Uterus (tissue), 4 donors: ENCODE data around the gene SIMC1. TPM values are rescaled to one million over a fixed set of nuclear protein-coding genes. Genes with fewer than 3 reads are reported as not detected.

ENCODE experiments used
- DNase-seq, 2 donors: peaks; one replicate each; pipeline ENCODE4 v3.0.0-alpha.2; 2019 to 2020
- H3K27ac ChIP-seq, 2 donors: fragments of 200-600 bp; sonication (generic); 1 replicate in 1 of 2; 2 replicates in 1 of 2; pipeline ENCODE4 v1.5.1; 2016 to 2018
- H3K27me3 ChIP-seq, 2 donors: fragments of 200-600 bp; sonication (generic); one replicate each; pipeline ENCODE4 v1.5.1; 2018 to 2019; ENCODE audit warnings: control low read depth in 1 of 2
- H3K36me3 ChIP-seq, 2 donors: fragments of 200-600 bp; sonication (generic); one replicate each; pipeline ENCODE4 v1.5.1; 2019; ENCODE audit warnings: control low read depth in 1 of 2
- H3K4me1 ChIP-seq, 2 donors: fragments of 200-600 bp; sonication (generic); one replicate each; pipeline ENCODE4 v1.5.1; 2018 to 2019; ENCODE audit warnings: control low read depth in 1 of 2
- H3K4me3 ChIP-seq, 2 donors: fragments of 200-600 bp; sonication (generic); 1 replicate in 1 of 2; 2 replicates in 1 of 2; pipeline ENCODE4 v1.5.1; 2018 to 2019; ENCODE audit warnings: mild to moderate bottlenecking in 1 of 2
- H3K9me3 ChIP-seq, 2 donors: fragments of 200-600 bp; sonication (generic); one replicate each; pipeline ENCODE4 v1.5.1; 2019; ENCODE audit warnings: control low read depth in 1 of 2
- POLR2A ChIP-seq, 2 donors: fragments of 450-650 bp; IDR thresholded peaks; one replicate each; pipeline ENCODE4 v1.6.1; 2016; ENCODE audit warnings: antibody characterized with exemption in 2 of 2, mild to moderate bottlenecking in 1 of 2, moderate library complexity in 1 of 2
- intact Hi-C: fragments of 100-400 bp; cut with DNase I; formaldehyde crosslinking; loops from one replicate; pipeline ENCODE4 v1.15.1; 2023; ENCODE audit warnings: low total_unique reads
- total RNA-seq, 4 donors: library from RNA; depleted of rRNA in 3 of 4; stranded (reverse); fragments of >200 nt in 3 of 4; gene quantifications; one replicate each; pipeline versions ENCODE4 v1.1.0 to v1.2.4, GENCODE V29; 2014 to 2023
- TF ChIP-seq, protein P1 (sequence below), 4 experiments: fragments of 200-600 bp in 2 of 4; fragments of 450-650 bp in 2 of 4; sonication (generic) in 2 of 4; IDR thresholded peaks; one replicate each; pipeline ENCODE4 v1.5.1; 2016 to 2019; ENCODE audit warnings: antibody characterized with exemption in 4 of 4, mild to moderate bottlenecking in 2 of 4, moderate library complexity in 1 of 4
- donor health status: DM: yes; HTN: yes; CAD: no.

Gene SIMC1
- total RNA-seq, 4 donors from 2014 or later = 1.5 to 43.0 (median 14.9) TPM

DNA sequence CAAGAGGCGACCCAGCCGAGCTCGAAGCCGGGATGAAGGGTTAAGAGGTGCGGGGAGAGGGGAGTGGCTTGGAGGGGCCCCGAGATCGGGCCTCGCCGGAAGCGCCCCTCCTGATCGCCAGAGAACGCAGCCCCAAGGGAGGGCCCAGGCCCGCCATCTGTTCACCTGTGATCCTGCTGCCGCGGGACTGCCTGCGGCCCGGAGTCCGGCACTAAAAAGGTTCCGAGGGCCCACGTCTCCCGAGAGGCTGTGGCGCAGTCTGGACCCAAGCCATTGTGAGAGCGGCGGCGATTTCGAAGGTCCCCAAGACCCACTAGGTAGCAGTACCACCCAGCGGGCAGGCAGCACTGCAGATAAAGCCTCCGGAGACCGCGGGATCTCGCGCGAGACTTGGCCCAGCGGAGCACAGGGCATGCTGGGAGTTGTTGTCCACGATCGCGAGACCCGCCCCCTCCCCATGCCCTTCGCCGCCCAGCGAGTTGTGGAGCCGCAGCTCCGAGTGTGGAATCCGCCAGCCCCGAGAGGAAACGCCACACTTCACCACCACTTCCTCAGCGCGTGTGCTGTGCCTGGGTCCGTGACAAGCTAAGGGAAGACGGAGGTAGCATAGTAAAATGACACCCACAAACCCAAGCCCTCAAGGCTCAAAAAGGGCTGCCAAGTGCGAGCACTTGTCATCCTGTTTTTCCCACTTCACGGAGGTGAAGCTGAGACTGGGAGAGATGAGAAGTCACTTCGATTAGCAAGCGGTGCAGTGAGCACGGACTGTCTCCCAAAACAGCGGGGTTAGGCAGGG is 123.4 kb downstream of the SIMC1 start, which contains the start of gene KIAA1191:
Gene KIAA1191, minus strand, starts transcription at position 328 of the 796 bp plus-strand sequence. CDS start 2,256 bp downstream, outside the sequence.
- peak within 1 kb of the TSS; percentile 76 to 99 for H3K4me3 ChIP-seq
- H3K27me3 ChIP-seq = no peaks in the 10 kb centered on the region
- DNase-seq = peak; percentile 91 to 94
- H3K4me1 ChIP-seq = peaks cover 0 to 4% of the 10 kb centered on the region in 2 donors
- H3K36me3 ChIP-seq = no peaks in the 10 kb centered on the region
- TF ChIP-seq POLR2A (IDR thresholded peaks at IDR 0.05) = peak; percentile 83 to 86
- TF ChIP-seq, protein P1, sequence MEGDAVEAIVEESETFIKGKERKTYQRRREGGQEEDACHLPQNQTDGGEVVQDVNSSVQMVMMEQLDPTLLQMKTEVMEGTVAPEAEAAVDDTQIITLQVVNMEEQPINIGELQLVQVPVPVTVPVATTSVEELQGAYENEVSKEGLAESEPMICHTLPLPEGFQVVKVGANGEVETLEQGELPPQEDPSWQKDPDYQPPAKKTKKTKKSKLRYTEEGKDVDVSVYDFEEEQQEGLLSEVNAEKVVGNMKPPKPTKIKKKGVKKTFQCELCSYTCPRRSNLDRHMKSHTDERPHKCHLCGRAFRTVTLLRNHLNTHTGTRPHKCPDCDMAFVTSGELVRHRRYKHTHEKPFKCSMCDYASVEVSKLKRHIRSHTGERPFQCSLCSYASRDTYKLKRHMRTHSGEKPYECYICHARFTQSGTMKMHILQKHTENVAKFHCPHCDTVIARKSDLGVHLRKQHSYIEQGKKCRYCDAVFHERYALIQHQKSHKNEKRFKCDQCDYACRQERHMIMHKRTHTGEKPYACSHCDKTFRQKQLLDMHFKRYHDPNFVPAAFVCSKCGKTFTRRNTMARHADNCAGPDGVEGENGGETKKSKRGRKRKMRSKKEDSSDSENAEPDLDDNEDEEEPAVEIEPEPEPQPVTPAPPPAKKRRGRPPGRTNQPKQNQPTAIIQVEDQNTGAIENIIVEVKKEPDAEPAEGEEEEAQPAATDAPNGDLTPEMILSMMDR (IDR thresholded peaks at IDR 0.05) = peak in 3 of 4 experiments; percentile 30 to 46 (median 31)
- peak within 1 kb of the TSS; percentile 70 to 83 for H3K27ac ChIP-seq
- intact Hi-C loops = no loop called here
- no peaks in the 10 kb centered on the region for H3K9me3 ChIP-seq

DNA sequence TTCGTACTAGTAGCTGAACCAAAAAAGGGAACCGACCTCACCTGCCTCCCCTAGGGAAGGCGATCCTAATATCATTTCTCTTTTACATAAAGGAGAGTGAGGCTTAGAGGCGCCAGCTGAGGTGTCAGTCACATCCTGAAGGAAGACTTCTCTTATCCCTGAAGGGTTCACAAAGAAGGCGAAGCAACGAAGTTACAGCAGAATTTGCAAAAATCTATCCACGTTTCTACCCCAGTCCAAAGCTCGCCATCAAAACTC is 123.9 kb downstream of the SIMC1 start:
- H3K27ac ChIP-seq = peak overlapping the region; percentile 70 to 83

DNA sequence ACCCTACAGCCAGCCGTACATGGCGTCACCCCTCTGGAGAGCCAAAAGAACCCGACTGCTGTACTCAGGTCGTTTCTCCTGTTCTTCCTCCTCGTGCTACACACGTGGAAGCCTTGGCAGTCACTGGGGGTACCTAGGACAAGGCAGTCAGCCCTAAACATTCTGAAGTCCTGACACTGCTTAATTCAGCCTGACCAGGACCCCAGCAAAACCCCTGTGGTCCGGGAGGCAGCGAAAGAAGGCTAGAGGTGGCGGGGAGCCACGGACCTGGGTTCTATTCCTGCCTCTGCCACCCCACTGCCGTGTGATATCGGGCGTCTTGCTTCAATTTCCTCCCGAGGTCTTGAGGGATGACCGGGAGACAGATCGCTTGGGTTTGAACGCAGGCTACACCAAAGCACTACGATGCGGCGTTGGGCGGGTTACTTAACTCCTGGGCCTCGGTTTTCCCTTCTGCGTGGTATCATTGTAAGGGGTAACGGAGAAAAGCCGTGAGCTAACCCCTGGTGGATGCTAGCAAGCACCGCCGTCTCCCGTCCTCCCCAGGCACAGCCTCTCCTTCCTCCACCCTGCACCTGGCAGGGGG is 126.6 kb downstream of the SIMC1 start:
- H3K4me3 ChIP-seq = peak overlapping the region; percentile 34 to 70
- H3K36me3 ChIP-seq = no peaks in the 10 kb centered on the region
- no peak for TF ChIP-seq POLR2A (IDR thresholded peaks at IDR 0.05)
- TF ChIP-seq, protein P1 (IDR thresholded peaks at IDR 0.05) = no peak
- no peaks in the 10 kb centered on the region for H3K27me3 ChIP-seq
- peaks cover 0 to under 1% of the 10 kb centered on the region in 2 donors for H3K4me1 ChIP-seq
- no peaks in the 10 kb centered on the region for H3K9me3 ChIP-seq
- peak overlapping the region; percentile 44 to 76 for H3K27ac ChIP-seq
- no peak for DNase-seq
- intact Hi-C loops = no loop called here

More for the DNA sequence above, 123.9 kb downstream of the SIMC1 start:
- Histone ChIP-seq H3K36me3 (no peaks in the 10 kb centered on the region), H3K27me3 (no peaks in the 10 kb centered on the region), H3K4me1 (peaks cover 0 to 4% of the 10 kb centered on the region in 2 donors), H3K4me3 (peak overlapping the region in 1 of 2 donors; percentile 76), H3K9me3 (no peaks in the 10 kb centered on the region)
- TF ChIP-seq, protein P1 (IDR thresholded peaks at IDR 0.05) = no peak
- no peak for TF ChIP-seq POLR2A (IDR thresholded peaks at IDR 0.05)
- intact Hi-C loops = no loop called here
- DNase-seq = no peak

DNA sequence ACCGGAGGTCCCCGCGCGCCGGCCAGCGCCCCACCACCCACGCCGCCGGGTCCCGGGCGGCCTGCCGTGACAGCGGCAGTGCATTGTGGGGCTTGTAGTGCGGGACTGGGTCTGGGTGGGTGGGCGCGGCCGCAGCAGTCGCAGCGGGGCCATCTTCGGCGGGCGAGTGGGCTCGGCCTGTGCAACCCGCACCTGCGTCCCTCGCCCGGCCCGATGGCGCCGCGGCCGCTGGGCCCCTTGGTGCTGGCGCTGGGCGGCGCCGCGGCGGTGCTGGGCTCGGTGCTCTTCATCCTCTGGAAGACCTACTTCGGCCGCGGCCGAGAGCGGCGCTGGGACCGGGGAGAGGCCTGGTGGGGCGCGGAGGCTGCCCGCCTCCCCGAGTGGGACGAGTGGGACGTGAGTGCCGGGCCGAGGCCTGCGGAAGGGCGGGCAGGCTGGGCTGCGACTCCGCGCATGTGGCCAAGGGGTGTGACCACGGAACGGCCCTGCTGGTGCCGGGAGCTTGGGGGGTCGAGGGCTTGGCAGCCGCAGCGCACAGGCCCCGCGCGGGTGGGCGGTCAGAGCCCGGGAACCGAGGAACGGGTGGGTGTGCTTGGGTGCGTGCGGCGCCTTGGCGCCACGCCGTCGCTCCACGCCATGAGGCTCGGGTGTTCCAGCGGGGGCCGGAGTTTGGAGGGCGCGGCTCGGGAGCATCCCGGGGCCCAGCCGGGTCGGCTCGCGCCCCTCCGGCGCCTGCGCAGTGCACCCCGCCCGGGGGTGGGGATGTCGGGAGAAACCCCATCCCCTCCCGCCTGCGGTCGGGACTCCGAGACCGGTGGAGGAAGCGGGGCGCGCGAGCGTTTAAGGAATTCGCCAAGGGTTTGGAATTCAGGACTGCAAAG is 127.4 kb downstream of the SIMC1 start, which contains the start of gene ARL10:
Gene ARL10, plus strand, starts transcription at position 137 of the 881 bp plus-strand sequence. Its CDS starts 77 bp downstream, at position 214.
- peak within 1 kb of the TSS; percentile 44 to 76 for H3K27ac ChIP-seq
- intact Hi-C loops = no loop called here
- H3K27me3 ChIP-seq = no peaks in the 10 kb centered on the region
- TF ChIP-seq POLR2A (IDR thresholded peaks at IDR 0.05) = no peak
- TF ChIP-seq, protein P1 (IDR thresholded peaks at IDR 0.05) = no peak
- no peaks in the 10 kb centered on the region for H3K4me1 ChIP-seq
- H3K9me3 ChIP-seq = no peaks in the 10 kb centered on the region
- H3K36me3 ChIP-seq = no peaks in the 10 kb centered on the region
- peak in 1 of 2 donors; percentile 58 for DNase-seq
- H3K4me3 ChIP-seq = peak within 1 kb of the TSS; percentile 34 to 70
